ENCODE data around the gene UBE2E2.

Gene UBE2E2

DNA sequence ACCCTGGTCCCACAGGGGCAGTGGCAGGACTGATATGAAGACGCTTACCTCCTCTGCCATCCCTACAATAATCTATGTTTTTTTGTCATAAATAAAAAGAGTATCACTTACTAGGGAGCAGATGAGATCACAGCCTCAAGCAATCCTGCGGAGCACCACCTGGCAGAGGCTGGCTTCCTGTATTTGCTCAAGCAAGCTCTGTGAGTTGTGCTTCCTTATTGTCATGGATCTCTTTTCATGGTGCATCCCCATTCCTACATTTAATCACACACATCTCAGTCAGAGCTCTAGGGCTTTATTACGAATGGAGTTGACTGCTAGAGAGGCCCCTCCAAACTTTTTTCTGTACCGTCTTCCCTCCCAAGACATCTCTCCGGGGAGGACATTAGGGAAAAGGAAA, 186.0 kb downstream of the UBE2E2 start:
- DNase-seq (ENCODE audit: low read depth), result no peak

- DNase-seq (ENCODE audit: low read depth), result no peak
Observed at GRCh38 chr3:23389686-23390085, 186.6 kb downstream of the UBE2E2 start.

DNA sequence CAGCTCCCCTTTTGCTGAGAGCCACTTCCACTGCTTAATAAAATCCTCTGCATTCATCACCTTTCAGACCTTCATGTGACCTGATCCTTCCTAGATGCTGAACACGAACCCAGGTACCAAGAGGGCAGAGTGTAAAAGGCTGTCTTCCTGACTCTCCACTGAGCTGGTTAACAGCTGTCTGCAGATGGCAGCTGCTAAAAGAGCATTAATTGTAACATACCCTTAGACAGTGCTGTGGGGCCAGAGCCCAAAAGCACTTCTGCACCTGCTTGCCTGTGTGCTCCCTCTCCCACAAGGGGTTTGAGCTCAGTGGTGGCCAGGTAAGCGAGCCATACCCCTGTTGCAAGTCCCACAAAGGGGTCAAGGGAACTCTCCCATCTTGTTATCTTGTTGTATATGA, 187.3 kb downstream of the UBE2E2 start:
- DNase-seq (ENCODE audit: low read depth), result no peak

- no peak for DNase-seq (ENCODE audit: low read depth)
Observed at GRCh38 chr3:23390989-23391553, 187.9 kb downstream of the UBE2E2 start.

DNA sequence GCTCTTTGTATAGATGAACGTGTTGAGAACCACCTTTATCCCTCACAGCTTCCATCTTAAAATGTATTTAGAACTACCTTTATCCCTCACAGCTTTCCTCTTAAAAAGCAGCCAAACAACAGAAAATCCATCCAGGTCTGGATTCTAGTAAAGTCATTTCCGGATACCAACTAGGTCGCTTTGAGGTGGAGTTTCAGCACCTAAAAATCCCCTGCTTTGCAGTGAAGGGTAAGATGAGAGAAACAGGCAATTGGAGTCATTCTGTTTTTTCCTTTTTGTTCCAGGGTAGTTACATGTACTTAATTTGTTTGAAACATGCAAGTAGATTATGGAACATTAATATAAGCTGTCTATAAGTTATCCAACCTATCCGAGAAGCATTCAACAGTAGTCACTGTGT, 192.0 kb downstream of the UBE2E2 start:
- no peak for DNase-seq (ENCODE audit: low read depth)

- no peak for DNase-seq (ENCODE audit: low read depth)
Observed at GRCh38 chr3:23396746-23397145, 193.6 kb downstream of the UBE2E2 start.

- DNase-seq (ENCODE audit: low read depth), result no peak
Observed at GRCh38 chr3:23399221-23399620, 196.1 kb downstream of the UBE2E2 start.

GRCh38 chr3:23402728-23403492, 199.8 kb downstream of the UBE2E2 start:
- DNase-seq (ENCODE audit: low read depth), result no peak

DNA sequence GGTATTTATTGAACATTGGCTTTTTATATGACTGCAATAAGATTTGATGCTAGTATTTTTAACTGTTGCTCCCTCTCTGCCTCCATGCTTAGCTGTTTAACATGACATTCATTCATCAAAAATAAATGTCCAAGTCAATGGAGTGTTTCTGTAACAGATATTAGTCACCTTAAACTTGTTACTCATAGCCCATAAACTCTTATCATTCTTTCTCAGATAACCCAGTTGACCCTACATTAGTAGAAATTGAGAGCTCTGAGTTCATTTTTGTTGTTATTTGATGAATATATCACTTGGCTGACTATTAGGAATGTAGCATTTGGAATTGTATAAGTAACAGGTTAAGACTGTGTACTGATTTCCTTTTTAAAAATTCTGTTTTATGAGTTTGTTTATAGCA, 201.1 kb downstream of the UBE2E2 start:
- no peak for DNase-seq (ENCODE audit: low read depth)

GRCh38 chr3:23405081-23405480, 202.0 kb downstream of the UBE2E2 start:
- no peak for DNase-seq (ENCODE audit: low read depth)

DNA sequence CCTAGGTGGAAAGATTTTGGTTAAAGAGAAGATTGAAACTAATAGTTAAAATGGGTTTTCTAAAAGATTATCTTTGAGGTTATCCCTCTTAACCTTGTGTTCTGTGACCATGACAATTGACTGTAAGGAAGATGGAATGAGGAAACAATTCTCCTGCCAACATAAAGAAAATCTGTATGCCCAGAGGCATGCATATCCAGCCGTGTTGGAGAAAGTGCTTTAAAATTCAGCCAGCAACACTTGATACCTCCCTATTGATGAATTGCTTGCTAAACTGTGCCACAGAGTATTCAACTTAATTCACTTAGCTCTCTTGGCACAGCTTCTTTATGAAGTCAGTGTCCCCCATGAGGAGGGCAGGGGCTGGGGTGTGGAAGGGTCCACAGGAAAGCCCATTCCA, 203.5 kb downstream of the UBE2E2 start:
- no peak for DNase-seq (ENCODE audit: low read depth)

GRCh38 chr3:23418026-23418425, 214.9 kb downstream of the UBE2E2 start:
- no peak for DNase-seq (ENCODE audit: low read depth)

GRCh38 chr3:23421811-23422516, 218.8 kb downstream of the UBE2E2 start:
- no peak for DNase-seq (ENCODE audit: low read depth)

DNA sequence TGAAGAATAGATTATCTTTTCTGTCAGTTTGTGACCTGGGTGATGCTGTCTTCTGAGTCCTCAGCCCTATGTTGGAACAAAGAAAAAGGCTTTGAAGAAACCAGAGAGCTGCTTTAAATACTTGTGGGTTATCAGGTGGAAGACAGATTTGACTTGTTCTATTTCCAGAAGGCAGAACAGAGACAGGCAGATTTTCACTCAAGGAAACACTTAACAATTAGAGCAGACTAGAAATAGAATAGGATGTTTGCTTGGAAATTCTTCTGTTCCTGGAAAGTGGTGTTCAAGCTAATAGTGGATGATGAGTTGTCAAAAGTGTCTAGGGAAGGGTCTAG, 219.4 kb downstream of the UBE2E2 start:
- DNase-seq (ENCODE audit: low read depth), result no peak

GRCh38 chr3:23425410-23425809, 222.3 kb downstream of the UBE2E2 start:
- DNase-seq (ENCODE audit: low read depth), result no peak

DNA sequence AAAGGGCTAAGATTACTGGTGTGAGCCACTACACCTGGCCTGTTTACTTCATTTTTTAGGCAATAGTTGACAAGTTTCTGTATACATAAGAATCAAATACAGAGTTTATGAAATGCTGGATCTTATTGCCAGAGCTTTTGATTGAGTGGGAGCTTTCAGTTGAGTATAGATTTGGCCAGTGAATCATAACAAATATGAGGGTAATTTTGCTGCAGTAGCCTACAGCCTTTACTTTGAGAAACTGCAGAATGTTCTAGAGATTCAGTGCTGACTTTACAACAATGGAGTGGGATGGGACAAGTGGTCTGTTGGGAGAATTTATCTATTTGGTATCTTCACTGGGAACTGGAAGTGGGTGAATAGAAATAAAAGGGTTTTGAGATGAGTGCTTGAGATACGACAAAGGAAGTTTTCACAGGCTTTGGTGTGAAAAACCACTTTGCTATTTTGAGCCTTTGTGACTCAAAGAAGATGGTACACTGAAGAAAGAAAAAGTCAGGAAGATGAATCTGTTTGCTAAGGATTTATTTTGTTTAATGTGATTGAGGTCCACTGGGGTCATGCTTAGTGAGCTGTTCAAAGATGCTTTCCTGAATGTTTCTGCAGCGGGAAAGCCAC, 227.8 kb downstream of the UBE2E2 start:
- no peak for DNase-seq (ENCODE audit: low read depth)

DNA sequence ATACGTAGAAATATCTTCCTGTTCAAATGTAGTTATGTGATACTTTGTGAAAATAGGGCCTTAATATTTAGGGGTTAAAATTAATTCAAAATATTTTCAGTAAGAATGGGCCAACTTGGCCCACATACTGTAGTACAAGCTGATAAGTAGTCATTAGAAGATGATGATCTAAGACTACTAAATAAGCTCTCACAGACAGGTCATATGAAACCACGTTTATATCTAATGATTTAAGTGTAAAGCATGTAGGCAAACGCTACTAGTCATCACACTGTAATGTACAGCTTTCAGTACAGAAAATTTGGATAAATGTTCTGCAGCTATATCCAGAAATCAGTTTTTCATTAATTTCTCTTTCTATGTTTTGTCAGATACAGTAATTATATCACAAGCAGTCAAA, 228.6 kb downstream of the UBE2E2 start:
- DNase-seq (ENCODE audit: low read depth), result no peak

DNA sequence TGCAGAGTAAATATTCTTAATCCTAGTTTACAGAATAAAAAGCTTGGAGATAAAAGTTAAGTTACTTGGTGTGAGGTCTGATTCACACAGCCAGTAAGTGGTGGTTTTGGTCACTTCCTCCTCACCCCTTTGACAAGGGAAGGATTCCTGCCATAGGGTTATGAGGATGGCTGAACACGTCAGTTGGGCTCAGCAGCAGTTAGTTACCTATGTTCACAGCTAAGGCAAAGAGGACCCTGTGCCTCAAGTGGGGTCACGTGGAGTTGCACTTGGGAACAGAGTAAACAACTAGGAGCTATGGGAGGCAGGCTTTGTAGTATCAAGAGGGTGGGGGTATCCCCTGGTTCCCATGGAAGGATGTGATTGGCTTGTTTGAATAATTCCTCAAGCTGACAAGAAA, 232.2 kb downstream of the UBE2E2 start:
- DNase-seq (ENCODE audit: low read depth), result no peak

DNA sequence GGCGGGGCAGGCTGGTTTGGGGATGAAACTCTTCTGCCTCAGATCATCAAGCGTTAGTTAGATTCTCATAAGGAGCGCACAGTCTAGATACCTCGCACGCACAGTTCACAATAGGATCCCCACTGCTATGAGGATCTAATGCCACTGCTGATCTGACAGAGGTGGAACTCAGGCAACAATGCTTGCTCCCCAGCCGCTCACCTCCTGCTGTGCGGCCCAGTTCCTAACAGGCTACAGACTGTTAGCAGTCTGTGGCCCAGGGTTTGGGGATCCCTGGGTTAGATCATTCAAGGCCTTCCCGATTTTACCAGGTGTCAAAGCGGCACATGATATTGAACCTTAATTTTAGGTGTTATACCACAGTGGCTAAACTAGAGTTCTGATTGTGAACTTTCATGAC, 232.8 kb downstream of the UBE2E2 start:
- DNase-seq (ENCODE audit: low read depth), result no peak

GRCh38 chr3:23437484-23438145, 234.5 kb downstream of the UBE2E2 start:
- no peak for DNase-seq (ENCODE audit: low read depth)

GRCh38 chr3:23438657-23439056, 235.5 kb downstream of the UBE2E2 start:
- no peak for DNase-seq (ENCODE audit: low read depth)

- no peak for DNase-seq (ENCODE audit: low read depth)
Observed at GRCh38 chr3:23439080-23439479, 236.0 kb downstream of the UBE2E2 start.

All from non-pigmented ciliary epithelial cell (primary cell).